Endometrial microvascular endothelial cells (primary cell): ENCODE results near the gene BRMS1L. TPM values are rescaled to one million over a fixed set of nuclear protein-coding genes. Genes with fewer than 3 reads are reported as not detected.

Experiments used
- in situ Hi-C: cut with HindIII; loops from 2 replicates; pipeline ENCODE4 v1.10.0; 2017; ENCODE audit warnings: low sequenced_read_pairs, low pct_unique_long_range_greater_than_20kb; ENCODE audit errors: inconsistent ontology term
- total RNA-seq: library from RNA; depleted of rRNA; stranded (reverse); fragments of >200 nt; gene quantifications from one replicate; pipeline ENCODE4 v1.2.3, GENCODE V29; 2015; ENCODE audit errors: inconsistent ontology term

BRMS1L gene
- total RNA-seq, 1 donor from 2014 or later = 6.7 TPM

- in situ Hi-C loops = no loop called here
These were observed 29.8 kb downstream of the BRMS1L start for GRCh38 chr14:35855876-35856481.

- in situ Hi-C loops = no loop called here
These were observed 32.5 kb downstream of the BRMS1L start for GRCh38 chr14:35858521-35859209.

GRCh38 chr14:35861204-35861868 is 35.2 kb downstream of the BRMS1L start:
- in situ Hi-C loops = no loop called here

DNA sequence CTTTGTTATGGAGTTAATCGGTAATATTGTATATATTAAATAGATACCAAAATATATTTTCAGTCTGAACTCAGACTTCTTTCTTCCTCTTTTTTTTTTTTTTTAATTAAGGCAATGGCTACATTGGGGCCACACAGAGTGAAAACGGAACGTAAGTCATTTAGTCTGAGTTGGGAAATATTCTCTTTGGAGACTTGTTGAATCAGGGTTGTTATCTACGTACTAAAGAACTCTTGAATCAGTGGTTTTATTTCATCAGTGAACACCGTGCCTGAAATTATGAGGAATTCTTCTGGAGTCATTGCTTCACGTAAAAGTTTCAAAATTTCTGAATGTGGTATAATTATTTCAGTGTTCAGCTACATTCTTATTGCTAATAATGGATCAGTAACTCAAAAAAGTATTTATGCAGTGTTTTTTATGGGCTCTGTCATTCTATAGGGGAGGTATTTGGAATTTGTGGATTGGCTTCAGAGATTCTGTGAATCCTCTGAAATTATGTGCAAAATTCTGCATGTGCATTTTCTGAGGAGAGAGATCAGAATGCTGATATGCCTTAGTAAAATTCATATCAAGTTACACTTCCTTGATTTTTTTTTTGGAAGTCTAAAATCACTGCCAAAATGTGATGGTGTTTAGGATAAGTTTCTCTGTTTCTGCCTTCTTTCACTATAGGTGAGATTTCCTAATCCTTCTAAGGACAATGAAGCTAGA is 39.6 kb downstream of the BRMS1L start:
- in situ Hi-C loops = no loop called here

GRCh38 chr14:35866595-35867279 is 40.6 kb downstream of the BRMS1L start:
- in situ Hi-C loops = no loop called here

DNA sequence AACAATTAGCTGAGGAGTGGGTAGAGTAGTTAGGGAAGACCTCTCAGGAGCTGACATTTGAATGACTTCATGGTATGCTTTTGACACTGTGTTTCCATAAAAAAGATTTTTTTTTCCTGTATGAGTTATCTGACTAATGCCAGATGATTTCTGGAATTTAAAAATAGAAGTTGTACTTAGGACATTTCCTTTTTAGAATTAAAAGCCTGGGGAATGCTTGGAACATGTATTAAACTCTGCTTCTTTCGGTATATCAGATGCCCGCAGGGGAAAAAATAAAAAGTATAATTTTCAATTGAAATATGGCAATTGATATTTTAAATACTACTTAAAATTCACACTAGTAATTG is 41.1 kb downstream of the BRMS1L start:
- in situ Hi-C loops = no loop called here

DNA sequence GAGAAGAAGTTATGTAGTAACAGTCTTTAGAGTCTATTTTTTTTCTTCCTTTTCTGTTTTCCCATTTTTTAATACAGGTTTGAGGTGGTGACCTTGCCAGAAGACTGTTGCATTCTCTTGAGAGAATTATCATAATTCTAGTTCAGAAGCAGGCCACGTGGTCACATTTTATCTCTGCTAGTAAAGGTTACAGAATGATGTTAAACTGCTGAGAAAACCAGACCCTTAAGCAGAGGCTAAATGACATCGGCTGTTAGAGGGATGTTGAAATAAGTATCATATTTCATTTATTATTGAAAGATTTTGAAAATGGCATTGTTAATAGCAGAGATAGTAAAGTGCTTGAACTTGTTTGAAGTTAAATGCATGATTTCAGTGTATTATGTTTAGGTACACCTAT is 49.2 kb downstream of the BRMS1L start:
- in situ Hi-C loops = no loop called here

- in situ Hi-C loops = no loop called here
These were observed 51.1 kb downstream of the BRMS1L start for GRCh38 chr14:35877276-35877675.

- in situ Hi-C loops = no loop called here
These were observed 52.4 kb downstream of the BRMS1L start for GRCh38 chr14:35878272-35879150.

- in situ Hi-C loops = no loop called here
These were observed 53.1 kb downstream of the BRMS1L start for GRCh38 chr14:35879151-35879648.

GRCh38 chr14:35879654-35880249 is 53.6 kb downstream of the BRMS1L start:
- in situ Hi-C loops = no loop called here

DNA sequence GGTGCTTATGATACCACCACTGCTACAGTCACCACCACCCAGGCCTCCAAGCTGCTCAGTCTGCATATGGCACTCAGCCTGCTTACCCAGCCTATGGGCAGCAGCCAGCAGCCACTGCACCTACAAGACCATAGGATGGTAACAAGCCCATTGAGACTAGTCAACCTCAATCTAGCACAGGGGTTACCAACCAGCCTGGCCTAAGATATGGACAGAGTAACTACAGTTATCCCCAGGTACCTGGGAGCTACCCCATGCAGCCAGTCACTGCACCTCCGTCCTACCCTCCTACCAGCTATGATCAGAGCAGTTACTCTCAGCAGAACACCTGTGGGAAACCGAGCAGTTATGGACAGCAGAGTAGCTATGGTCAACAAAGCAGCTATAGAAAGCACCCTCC is 55.1 kb downstream of the BRMS1L start:
- in situ Hi-C loops = no loop called here

- in situ Hi-C loops = no loop called here
These were observed 57.6 kb downstream of the BRMS1L start for GRCh38 chr14:35883677-35884293.

- in situ Hi-C loops = no loop called here
These were observed 64.2 kb downstream of the BRMS1L start for GRCh38 chr14:35890308-35890707.

DNA sequence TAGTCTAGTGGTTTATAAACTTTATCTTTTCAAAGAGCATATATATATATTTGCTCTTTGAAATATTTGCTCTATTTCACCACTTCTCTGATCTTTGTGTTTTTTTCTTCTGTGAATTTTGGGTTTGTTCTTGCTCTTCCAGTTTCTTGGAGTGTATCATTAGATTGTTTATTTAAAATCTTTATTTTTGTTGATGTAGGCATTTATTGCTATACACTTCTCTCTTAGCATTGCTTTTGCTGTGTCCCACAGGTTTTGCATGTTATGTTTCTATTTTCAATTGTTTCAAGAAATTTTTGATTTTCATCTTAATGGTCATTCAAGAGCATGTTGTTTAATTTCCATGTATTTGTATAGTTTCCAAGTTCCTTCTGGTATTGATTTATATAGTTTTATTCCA is 69.1 kb downstream of the BRMS1L start:
- in situ Hi-C loops = no loop called here

GRCh38 chr14:35897616-35898111 is 71.5 kb downstream of the BRMS1L start:
- in situ Hi-C loops = no loop called here

DNA sequence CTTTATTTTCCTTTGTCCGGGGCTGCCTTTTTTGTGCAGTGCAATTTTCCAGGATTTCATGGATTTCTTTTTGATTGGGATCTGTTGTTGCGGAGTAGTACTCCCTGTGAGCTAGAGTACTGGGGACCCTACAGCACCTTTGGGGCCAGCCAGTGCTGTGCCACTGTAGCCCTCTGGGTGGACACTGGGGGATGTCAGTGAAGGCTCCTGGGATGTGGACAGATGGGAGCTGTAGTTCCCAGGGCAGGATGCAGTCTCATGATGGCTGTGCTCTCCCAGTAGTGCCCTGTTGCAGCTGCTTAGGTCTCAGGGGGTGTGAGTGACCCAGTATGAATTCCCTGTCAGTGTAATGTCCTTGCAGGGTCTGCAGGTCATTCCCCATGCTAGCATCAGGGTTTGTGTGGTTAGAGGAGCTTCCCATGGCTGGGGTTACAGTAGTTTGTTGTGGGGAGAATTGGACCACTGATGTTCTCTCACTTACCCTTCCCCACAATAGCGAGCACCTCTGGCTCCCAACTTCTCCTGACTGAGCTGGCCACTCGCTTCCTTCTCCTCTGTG is 72.2 kb downstream of the BRMS1L start:
- in situ Hi-C loops = no loop called here
